Endothelial cell (in vitro differentiated cells): ENCODE measurements around the gene AREG. TPM values are rescaled to one million over a fixed set of nuclear protein-coding genes. Genes with fewer than 3 reads are reported as not detected.

ENCODE experiments used
- DNase-seq: peaks from one replicate; pipeline ENCODE4 v3.0.0; 2021; ENCODE audit warnings: low spot score
- H3K27ac Mint-ChIP-seq: one replicate; pipeline ENCODE4 v1.8.0; 2021; ENCODE audit warnings: mixed read lengths, inconsistent platforms; ENCODE audit not compliant: unreplicated experiment
- H3K27me3 Mint-ChIP-seq: one replicate; pipeline ENCODE4 v1.8.0; 2021; ENCODE audit warnings: mild to moderate bottlenecking, moderate library complexity, mixed read lengths, inconsistent platforms; ENCODE audit not compliant: unreplicated experiment
- H3K36me3 Mint-ChIP-seq: one replicate; pipeline ENCODE4 v1.8.0; 2021; ENCODE audit warnings: mild to moderate bottlenecking, low read depth, mixed read lengths, inconsistent platforms; ENCODE audit not compliant: unreplicated experiment
- H3K4me1 Mint-ChIP-seq: one replicate; pipeline ENCODE4 v1.8.0; 2021; ENCODE audit warnings: mild to moderate bottlenecking, mixed read lengths, inconsistent platforms; ENCODE audit not compliant: unreplicated experiment
- H3K4me3 Mint-ChIP-seq: one replicate; pipeline ENCODE4 v1.8.0; 2021; ENCODE audit warnings: mild to moderate bottlenecking, mixed read lengths, inconsistent platforms; ENCODE audit not compliant: unreplicated experiment
- H3K9me3 Mint-ChIP-seq: one replicate; pipeline ENCODE4 v1.8.0; 2021; ENCODE audit warnings: mixed read lengths, inconsistent platforms; ENCODE audit not compliant: unreplicated experiment
- CTCF ChIP-seq: fragments of 200-600 bp; sonication (generic); IDR thresholded peaks from one replicate; pipeline ENCODE4 v1.5.0; 2021; ENCODE audit warnings: antibody characterized with exemption; ENCODE audit not compliant: unreplicated experiment
- total RNA-seq: library from RNA; stranded (reverse); fragmentation: NEBNext Ultra II Directional; extraction: Animal tissue kit (Norgen Biotek cat#: 25700); gene quantifications from one replicate; pipeline ENCODE4 v1.2.1, GENCODE V29; 2021; ENCODE audit not compliant: unreplicated experiment

Gene AREG
- total RNA-seq, 1 donor from 2014 or later = not detected

- Mint-ChIP-seq H3K27me3 (no peaks in the 10 kb centered on the region), H3K4me1 (peaks cover 7% of the 10 kb centered on the region), H3K9me3 (no peaks in the 10 kb centered on the region), H3K27ac (no peak overlapping the region), H3K36me3 (no peaks in the 10 kb centered on the region), H3K4me3 (no peak overlapping the region)
- no peak for TF ChIP-seq CTCF
- DNase-seq = no peak
Measured at GRCh38 chr4:74453037-74453635, 8.2 kb downstream of the AREG start.

GRCh38 chr4:74453829-74454742, 9.2 kb downstream of the AREG start:
- no peaks in the 10 kb centered on the region for H3K27me3 Mint-ChIP-seq
- TF ChIP-seq CTCF = no peak
- H3K27ac Mint-ChIP-seq = no peak overlapping the region
- no peaks in the 10 kb centered on the region for H3K9me3 Mint-ChIP-seq
- H3K36me3 Mint-ChIP-seq = no peaks in the 10 kb centered on the region
- H3K4me1 Mint-ChIP-seq = peaks cover 7% of the 10 kb centered on the region
- DNase-seq = no peak
- H3K4me3 Mint-ChIP-seq = no peak overlapping the region

- peaks cover 7% of the 10 kb centered on the region for H3K4me1 Mint-ChIP-seq
- H3K27ac Mint-ChIP-seq = no peak overlapping the region
- no peak overlapping the region for H3K4me3 Mint-ChIP-seq
- DNase-seq = no peak
- H3K9me3 Mint-ChIP-seq = no peaks in the 10 kb centered on the region
- TF ChIP-seq CTCF = no peak
- no peaks in the 10 kb centered on the region for H3K36me3 Mint-ChIP-seq
- no peaks in the 10 kb centered on the region for H3K27me3 Mint-ChIP-seq
Measured at GRCh38 chr4:74455361-74456055, 10.6 kb downstream of the AREG start.

- H3K9me3 Mint-ChIP-seq = no peaks in the 10 kb centered on the region
- no peaks in the 10 kb centered on the region for H3K36me3 Mint-ChIP-seq
- no peak for TF ChIP-seq CTCF
- no peak for DNase-seq
- H3K4me1 Mint-ChIP-seq = peaks cover 5% of the 10 kb centered on the region
- H3K27me3 Mint-ChIP-seq = no peaks in the 10 kb centered on the region
- H3K27ac Mint-ChIP-seq = no peak overlapping the region
- H3K4me3 Mint-ChIP-seq = no peak overlapping the region
Measured at GRCh38 chr4:74456056-74456744, 11.3 kb downstream of the AREG start.
